GM12874 (cell line): ENCODE measurements around the gene RSAD1.

Experiments
- CTCF ChIP-seq: IDR thresholded peaks from 2 replicates; pipeline ENCODE4 v1.5.1; 2011; ENCODE audit warnings: low read depth, mild to moderate bottlenecking, control low read depth, low read length, moderate library complexity; ENCODE audit not compliant: insufficient read depth

RSAD1 gene

GRCh38 chr17:50477976-50478375 lies 684 bp upstream of the RSAD1 start:
- TF ChIP-seq CTCF, result no peak

GRCh38 chr17:50479522-50480141 lies 972 bp downstream of the RSAD1 start:
- TF ChIP-seq CTCF, result peak; percentile 76

GRCh38 chr17:50480142-50480764 lies 1.6 kb downstream of the RSAD1 start:
- no peak for TF ChIP-seq CTCF

GRCh38 chr17:50480854-50481490 lies 2.3 kb downstream of the RSAD1 start:
- TF ChIP-seq CTCF, result no peak

GRCh38 chr17:50481648-50482047 lies 3.0 kb downstream of the RSAD1 start:
- TF ChIP-seq CTCF, result no peak

GRCh38 chr17:50482110-50482509 lies 3.5 kb downstream of the RSAD1 start:
- no peak for TF ChIP-seq CTCF

GRCh38 chr17:50482516-50482915 lies 3.9 kb downstream of the RSAD1 start:
- peak; percentile 84 for TF ChIP-seq CTCF
